ENCODE data around the gene VWCE.

DNA sequence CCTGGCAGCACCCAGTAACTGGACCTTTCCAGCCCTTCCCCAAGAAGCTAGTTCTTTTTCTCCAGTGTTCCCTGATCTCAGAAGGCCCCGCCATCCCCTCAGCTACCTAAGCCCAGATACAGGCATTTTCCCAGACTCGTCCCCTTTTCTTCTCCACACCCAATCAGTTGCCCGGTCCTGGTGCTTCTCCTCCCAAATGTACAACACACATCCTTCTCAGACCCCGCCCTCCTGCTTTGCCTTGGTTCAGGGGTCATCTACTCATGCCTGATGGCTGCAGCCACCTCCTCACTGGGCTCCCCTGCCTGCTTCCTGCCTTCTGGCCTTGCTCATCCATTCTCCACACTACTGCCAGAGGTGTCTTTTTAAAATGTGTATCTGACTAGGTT is 44.4 kb upstream of the VWCE start:
- TF ChIP-seq CTCF (IDR thresholded peaks at IDR 0.05) (no peak), EZH2phosphoT487 (IDR thresholded peaks at IDR 0.05) (no peak)
